ENCODE results near the gene IL22RA2. TPM values are rescaled to one million over a fixed set of nuclear protein-coding genes. Genes with fewer than 3 reads are reported as not detected.
A peak's percentile ranks its signal among the peaks of the same experiment; 100 is the strongest.

IL22RA2 gene
- total and polyA plus RNA-seq, 2 of the 13 experiments (the other 11 are each of a cell fraction or from before 2014, with no cell fraction given) = not detected

DNA sequence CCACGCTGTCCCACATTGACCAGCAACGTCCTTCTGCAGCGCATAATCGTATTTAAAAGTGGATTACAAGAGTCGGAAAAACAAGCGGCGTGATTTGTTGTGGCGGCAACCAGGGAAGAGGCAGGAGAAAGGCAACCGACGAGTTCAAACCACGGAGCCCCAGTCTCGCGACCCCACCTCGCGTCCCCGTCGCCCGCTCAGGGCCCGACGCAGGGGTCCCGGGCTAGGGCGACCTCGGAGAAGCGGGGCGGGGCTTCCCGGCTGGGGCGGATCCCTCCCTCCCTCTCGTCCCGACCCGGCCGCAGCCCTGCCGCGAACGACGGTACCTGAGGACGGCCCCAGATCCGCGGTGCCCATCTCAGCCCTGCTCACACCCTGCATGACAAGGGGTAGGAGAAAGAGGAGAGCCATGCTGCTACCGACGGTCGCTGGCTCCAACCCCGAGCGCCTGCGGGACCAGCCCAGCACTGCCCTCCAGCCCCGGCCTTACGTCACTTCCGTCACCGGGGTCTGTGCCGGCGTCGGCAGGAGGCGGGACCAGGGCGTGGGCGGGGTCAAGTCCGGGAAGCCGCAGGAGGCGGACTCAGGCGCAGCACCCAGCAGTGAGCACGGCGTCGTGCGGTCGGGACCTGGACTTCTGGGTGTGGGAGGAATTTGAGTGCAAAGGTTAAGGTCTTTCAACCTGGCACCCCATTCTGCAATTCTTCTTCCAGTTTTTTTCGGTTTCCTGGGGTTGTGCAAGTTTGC, 45.6 kb upstream of the IL22RA2 start, which contains the start of gene IFNGR1 (continued):
- peak; percentile 75; the same call in 1 of the 2 replicates for TF ChIP-seq ZNF704 (CRISPR knock-in tag; IDR thresholded peaks at IDR 0.05; ENCODE audit: borderline replicate concordance)
- peak; percentile 32 for TF ChIP-seq HCFC1 (IDR thresholded peaks at IDR 0.05; ENCODE audit: low read depth, low read length)
- TF ChIP-seq, protein P1, sequence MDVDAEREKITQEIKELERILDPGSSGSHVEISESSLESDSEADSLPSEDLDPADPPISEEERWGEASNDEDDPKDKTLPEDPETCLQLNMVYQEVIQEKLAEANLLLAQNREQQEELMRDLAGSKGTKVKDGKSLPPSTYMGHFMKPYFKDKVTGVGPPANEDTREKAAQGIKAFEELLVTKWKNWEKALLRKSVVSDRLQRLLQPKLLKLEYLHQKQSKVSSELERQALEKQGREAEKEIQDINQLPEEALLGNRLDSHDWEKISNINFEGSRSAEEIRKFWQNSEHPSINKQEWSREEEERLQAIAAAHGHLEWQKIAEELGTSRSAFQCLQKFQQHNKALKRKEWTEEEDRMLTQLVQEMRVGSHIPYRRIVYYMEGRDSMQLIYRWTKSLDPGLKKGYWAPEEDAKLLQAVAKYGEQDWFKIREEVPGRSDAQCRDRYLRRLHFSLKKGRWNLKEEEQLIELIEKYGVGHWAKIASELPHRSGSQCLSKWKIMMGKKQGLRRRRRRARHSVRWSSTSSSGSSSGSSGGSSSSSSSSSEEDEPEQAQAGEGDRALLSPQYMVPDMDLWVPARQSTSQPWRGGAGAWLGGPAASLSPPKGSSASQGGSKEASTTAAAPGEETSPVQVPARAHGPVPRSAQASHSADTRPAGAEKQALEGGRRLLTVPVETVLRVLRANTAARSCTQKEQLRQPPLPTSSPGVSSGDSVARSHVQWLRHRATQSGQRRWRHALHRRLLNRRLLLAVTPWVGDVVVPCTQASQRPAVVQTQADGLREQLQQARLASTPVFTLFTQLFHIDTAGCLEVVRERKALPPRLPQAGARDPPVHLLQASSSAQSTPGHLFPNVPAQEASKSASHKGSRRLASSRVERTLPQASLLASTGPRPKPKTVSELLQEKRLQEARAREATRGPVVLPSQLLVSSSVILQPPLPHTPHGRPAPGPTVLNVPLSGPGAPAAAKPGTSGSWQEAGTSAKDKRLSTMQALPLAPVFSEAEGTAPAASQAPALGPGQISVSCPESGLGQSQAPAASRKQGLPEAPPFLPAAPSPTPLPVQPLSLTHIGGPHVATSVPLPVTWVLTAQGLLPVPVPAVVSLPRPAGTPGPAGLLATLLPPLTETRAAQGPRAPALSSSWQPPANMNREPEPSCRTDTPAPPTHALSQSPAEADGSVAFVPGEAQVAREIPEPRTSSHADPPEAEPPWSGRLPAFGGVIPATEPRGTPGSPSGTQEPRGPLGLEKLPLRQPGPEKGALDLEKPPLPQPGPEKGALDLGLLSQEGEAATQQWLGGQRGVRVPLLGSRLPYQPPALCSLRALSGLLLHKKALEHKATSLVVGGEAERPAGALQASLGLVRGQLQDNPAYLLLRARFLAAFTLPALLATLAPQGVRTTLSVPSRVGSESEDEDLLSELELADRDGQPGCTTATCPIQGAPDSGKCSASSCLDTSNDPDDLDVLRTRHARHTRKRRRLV (CRISPR knock-in tag; IDR thresholded peaks at IDR 0.05) = no peak; the same call in 1 of the 2 replicates
- no peak for TF ChIP-seq RAD51 (IDR thresholded peaks at IDR 0.05; ENCODE audit: borderline replicate concordance)
- TF ChIP-seq RBFOX2 (IDR thresholded peaks at IDR 0.05; ENCODE audit: low read depth, low read length) = peak; percentile 98
- no peak for TF ChIP-seq IKZF1 (IDR thresholded peaks at IDR 0.05)
- TF ChIP-seq ZNF652 (CRISPR knock-in tag; IDR thresholded peaks at IDR 0.05; ENCODE audit: borderline replicate concordance, low read depth) = peak; percentile 62
- TF ChIP-seq, protein P2, sequence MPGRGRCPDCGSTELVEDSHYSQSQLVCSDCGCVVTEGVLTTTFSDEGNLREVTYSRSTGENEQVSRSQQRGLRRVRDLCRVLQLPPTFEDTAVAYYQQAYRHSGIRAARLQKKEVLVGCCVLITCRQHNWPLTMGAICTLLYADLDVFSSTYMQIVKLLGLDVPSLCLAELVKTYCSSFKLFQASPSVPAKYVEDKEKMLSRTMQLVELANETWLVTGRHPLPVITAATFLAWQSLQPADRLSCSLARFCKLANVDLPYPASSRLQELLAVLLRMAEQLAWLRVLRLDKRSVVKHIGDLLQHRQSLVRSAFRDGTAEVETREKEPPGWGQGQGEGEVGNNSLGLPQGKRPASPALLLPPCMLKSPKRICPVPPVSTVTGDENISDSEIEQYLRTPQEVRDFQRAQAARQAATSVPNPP (CRISPR knock-in tag; IDR thresholded peaks at IDR 0.05) = no peak
- TF ChIP-seq HHEX (CRISPR knock-in tag; IDR thresholded peaks at IDR 0.05) = no peak
- no peak for TF ChIP-seq ZNF30 (CRISPR knock-in tag; IDR thresholded peaks at IDR 0.05)
- TF ChIP-seq ZNF207 (IDR thresholded peaks at IDR 0.05; ENCODE audit: borderline replicate concordance) = no peak
- peak; percentile 44; the same call in 1 of the 2 replicates for TF ChIP-seq GFI1 (CRISPR knock-in tag; IDR thresholded peaks at IDR 0.05; ENCODE audit: borderline replicate concordance)
- peak; percentile 92 for TF ChIP-seq KMT2A (CRISPR knock-in tag; IDR thresholded peaks at IDR 0.05)
- TF ChIP-seq ZNF333 (CRISPR knock-in tag; IDR thresholded peaks at IDR 0.05; ENCODE audit: borderline replicate concordance) = peak; percentile 62; the same call in 1 of the 2 replicates
- TF ChIP-seq GLI4 (CRISPR knock-in tag; IDR thresholded peaks at IDR 0.05; ENCODE audit: borderline replicate concordance) = peak; percentile 94
- peak; percentile 69; the same call in 1 of the 2 replicates for TF ChIP-seq SOX13 (IDR thresholded peaks at IDR 0.05)
- peak in 1 of 2 experiments; percentile 84; a peak in 2 of 4 replicates for TF ChIP-seq SOX13 (CRISPR knock-in tag; conservative IDR thresholded peaks at IDR 0.05 in 1 of 2, IDR thresholded peaks at IDR 0.05 in 1 of 2)
- TF ChIP-seq PATZ1 (CRISPR knock-in tag; IDR thresholded peaks at IDR 0.05) = peak; percentile 52
- no peak for TF ChIP-seq ZC3H4 (CRISPR knock-in tag; IDR thresholded peaks at IDR 0.05; ENCODE audit: borderline replicate concordance)
- peak; percentile 93 for TF ChIP-seq RXRA (CRISPR knock-in tag; IDR thresholded peaks at IDR 0.05)
- peak; percentile 87; the same call in 1 of the 2 replicates for TF ChIP-seq SAFB2 (CRISPR knock-in tag; IDR thresholded peaks at IDR 0.05; ENCODE audit: borderline replicate concordance, low read depth)

All from HepG2 (cell line).